Ishikawa (cell line): ENCODE results near the gene AMMECR1.

Experiments used
- CEBPB ChIP-seq: IDR thresholded peaks from 2 replicates; pipeline ENCODE4 v1.6.1; 2012
- CREB1 ChIP-seq: IDR thresholded peaks from 2 replicates; pipeline ENCODE4 v1.6.1; 2012; ENCODE audit warnings: low read depth
- EGR1 ChIP-seq: IDR thresholded peaks from 2 replicates; pipeline ENCODE4 v1.6.1; 2012
- EP300 ChIP-seq: IDR thresholded peaks from 2 replicates; pipeline ENCODE4 v1.6.1; 2012; ENCODE audit warnings: borderline replicate concordance
- FOXM1 ChIP-seq: IDR thresholded peaks from 2 replicates; pipeline ENCODE4 v1.6.1; 2012; ENCODE audit warnings: low read depth, borderline replicate concordance
- MAX ChIP-seq: IDR thresholded peaks from 2 replicates; pipeline ENCODE4 v1.6.1; 2012
- NFIC ChIP-seq: IDR thresholded peaks from 2 replicates; pipeline ENCODE4 v1.6.1; 2012
- RAD21 ChIP-seq: IDR thresholded peaks from 2 replicates; pipeline ENCODE4 v1.6.1; 2012; ENCODE audit warnings: low read depth
- TAF1 ChIP-seq: IDR thresholded peaks from 2 replicates; pipeline ENCODE4 v1.6.1; 2012; ENCODE audit warnings: low read depth, mild to moderate bottlenecking
- TCF12 ChIP-seq: IDR thresholded peaks from 2 replicates; pipeline ENCODE4 v1.6.1; 2012; ENCODE audit warnings: low read depth
- TEAD4 ChIP-seq: IDR thresholded peaks from 2 replicates; pipeline ENCODE4 v1.6.1; 2012
- USF1 ChIP-seq: IDR thresholded peaks from 2 replicates; pipeline ENCODE4 v1.6.1; 2012
- YY1 ChIP-seq: IDR thresholded peaks from 2 replicates; pipeline ENCODE4 v1.6.1; 2012; ENCODE audit warnings: low read depth
- ZBTB7A ChIP-seq: IDR thresholded peaks from 2 replicates; pipeline ENCODE4 v1.6.1; 2012; ENCODE audit warnings: low read depth
- TF ChIP-seq, protein P1 (sequence below): IDR thresholded peaks from 2 replicates; pipeline ENCODE4 v1.6.1; 2012; ENCODE audit warnings: low read depth, mild to moderate bottlenecking

AMMECR1 gene

DNA sequence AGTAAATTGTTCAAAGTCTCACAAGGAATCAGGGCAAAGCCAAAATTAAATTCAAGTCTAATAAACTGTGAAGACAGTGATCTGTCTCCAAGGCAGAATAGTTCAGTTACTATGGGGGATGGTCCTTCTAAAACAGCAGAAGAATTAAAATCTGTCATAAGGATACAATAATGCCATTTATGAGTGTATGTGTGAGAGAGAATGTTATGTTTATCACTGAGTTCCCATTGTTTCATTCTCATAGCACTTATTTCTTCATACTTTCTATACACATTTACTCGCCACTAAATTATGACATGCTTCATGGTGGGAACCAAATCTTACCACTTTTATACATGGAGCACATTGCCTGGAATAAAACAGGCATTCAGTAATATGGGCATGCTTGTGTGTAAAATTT, 102.5 kb downstream of the AMMECR1 start:
- TF ChIP-seq MAX (no peak), CREB1 (no peak), ZBTB7A (no peak), CEBPB (no peak), EGR1 (no peak), EP300 (no peak), USF1 (no peak), NFIC (no peak), TEAD4 (no peak), TCF12 (no peak), TAF1 (no peak), RAD21 (no peak), FOXM1 (no peak), YY1 (no peak)
- TF ChIP-seq, protein P1, sequence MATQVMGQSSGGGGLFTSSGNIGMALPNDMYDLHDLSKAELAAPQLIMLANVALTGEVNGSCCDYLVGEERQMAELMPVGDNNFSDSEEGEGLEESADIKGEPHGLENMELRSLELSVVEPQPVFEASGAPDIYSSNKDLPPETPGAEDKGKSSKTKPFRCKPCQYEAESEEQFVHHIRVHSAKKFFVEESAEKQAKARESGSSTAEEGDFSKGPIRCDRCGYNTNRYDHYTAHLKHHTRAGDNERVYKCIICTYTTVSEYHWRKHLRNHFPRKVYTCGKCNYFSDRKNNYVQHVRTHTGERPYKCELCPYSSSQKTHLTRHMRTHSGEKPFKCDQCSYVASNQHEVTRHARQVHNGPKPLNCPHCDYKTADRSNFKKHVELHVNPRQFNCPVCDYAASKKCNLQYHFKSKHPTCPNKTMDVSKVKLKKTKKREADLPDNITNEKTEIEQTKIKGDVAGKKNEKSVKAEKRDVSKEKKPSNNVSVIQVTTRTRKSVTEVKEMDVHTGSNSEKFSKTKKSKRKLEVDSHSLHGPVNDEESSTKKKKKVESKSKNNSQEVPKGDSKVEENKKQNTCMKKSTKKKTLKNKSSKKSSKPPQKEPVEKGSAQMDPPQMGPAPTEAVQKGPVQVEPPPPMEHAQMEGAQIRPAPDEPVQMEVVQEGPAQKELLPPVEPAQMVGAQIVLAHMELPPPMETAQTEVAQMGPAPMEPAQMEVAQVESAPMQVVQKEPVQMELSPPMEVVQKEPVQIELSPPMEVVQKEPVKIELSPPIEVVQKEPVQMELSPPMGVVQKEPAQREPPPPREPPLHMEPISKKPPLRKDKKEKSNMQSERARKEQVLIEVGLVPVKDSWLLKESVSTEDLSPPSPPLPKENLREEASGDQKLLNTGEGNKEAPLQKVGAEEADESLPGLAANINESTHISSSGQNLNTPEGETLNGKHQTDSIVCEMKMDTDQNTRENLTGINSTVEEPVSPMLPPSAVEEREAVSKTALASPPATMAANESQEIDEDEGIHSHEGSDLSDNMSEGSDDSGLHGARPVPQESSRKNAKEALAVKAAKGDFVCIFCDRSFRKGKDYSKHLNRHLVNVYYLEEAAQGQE, result no peak

DNA sequence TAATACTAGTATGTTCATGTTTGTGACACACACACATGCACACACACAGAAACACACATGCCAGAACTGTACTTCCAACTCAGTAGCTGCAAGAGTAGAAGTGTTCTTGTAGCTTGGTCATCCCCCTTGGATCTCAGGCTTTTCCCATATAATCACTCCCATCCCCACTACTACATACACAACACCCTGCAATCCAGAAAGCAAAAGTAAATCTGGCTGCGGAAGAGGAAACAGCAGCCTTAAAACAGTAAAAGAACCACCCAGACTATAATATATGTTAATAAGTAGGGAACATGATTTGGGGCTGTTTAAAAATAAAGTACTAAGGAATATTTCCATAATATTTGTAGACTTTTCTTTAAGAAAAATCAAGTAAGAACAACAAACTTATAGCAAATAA, 103.2 kb downstream of the AMMECR1 start:
- TF ChIP-seq NFIC (no peak), MAX (no peak), USF1 (no peak), CEBPB (no peak), FOXM1 (no peak), ZBTB7A (no peak), CREB1 (no peak), TEAD4 (no peak), EGR1 (no peak)

DNA sequence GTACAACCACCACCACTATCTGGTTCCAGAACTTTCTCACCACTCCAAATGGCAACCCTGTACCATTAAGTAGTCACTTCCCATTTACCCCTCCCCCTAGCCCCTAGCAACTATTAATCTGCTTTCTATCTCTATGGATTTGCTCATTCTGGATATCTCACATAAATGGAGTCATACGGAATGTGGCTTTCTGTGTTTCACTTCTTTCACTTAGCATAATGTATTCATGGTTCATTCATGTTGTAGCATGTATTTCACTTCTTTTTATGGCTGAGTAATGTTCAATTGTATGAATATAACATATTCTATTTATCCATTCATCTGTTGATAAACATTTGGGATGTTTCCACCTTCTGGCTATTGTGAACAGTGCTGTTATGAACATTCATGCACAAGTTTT, 104.7 kb downstream of the AMMECR1 start:
- TF ChIP-seq RAD21 (no peak), EGR1 (no peak), MAX (no peak), TCF12 (no peak), TAF1 (no peak), ZBTB7A (no peak), FOXM1 (no peak)
- TF ChIP-seq, protein P1, result no peak

GRCh38 chrX:110212299-110212698, 105.6 kb downstream of the AMMECR1 start:
- TF ChIP-seq, protein P1, result no peak
- TF ChIP-seq NFIC (no peak), TAF1 (no peak), RAD21 (no peak), EGR1 (no peak), ZBTB7A (no peak), TEAD4 (no peak), USF1 (no peak), EP300 (no peak), CEBPB (no peak), FOXM1 (no peak), TCF12 (no peak), YY1 (no peak), CREB1 (no peak)
